HG03095 (cell line): ENCODE measurements around the gene RAD51AP2.
"Not testable (repeated sequence)": the region's sequence is repeated elsewhere in the genome, so short reads cannot be mapped to it uniquely, and the experiment has no call there.

Source experiments
- ATAC-seq: cut with Tn5 transposase; IDR thresholded peaks from one replicate; pipeline ENCODE4 v1.9.1; 2021; ENCODE audit warnings: moderate library complexity; ENCODE audit not compliant: unreplicated experiment

The RAD51AP2 gene

GRCh38 chr2:17538022-17538843, 20.0 kb upstream of the RAD51AP2 start:
- peak; percentile 18 for ATAC-seq

- no peak for ATAC-seq
These were observed 18.2 kb upstream of the RAD51AP2 start for GRCh38 chr2:17536416-17536815.

GRCh38 chr2:17533546-17533945, 15.3 kb upstream of the RAD51AP2 start:
- ATAC-seq = no peak

GRCh38 chr2:17529771-17530170, 11.5 kb upstream of the RAD51AP2 start:
- no peak for ATAC-seq

- ATAC-seq = no peak
These were observed 4.1 kb upstream of the RAD51AP2 start for GRCh38 chr2:17522303-17522702.

GRCh38 chr2:17521621-17522020, 3.4 kb upstream of the RAD51AP2 start:
- ATAC-seq = no peak

- peak; percentile 36 for ATAC-seq
These were observed 2.5 kb upstream of the RAD51AP2 start for GRCh38 chr2:17520761-17521160.

- ATAC-seq = no peak
These were observed 1.2 kb upstream of the RAD51AP2 start for GRCh38 chr2:17519486-17519885.

- ATAC-seq = peak; percentile 25
These were observed 594 bp downstream of the RAD51AP2 start for GRCh38 chr2:17517481-17518211.

- peak; percentile 31 for ATAC-seq
These were observed 2.6 kb downstream of the RAD51AP2 start for GRCh38 chr2:17515652-17516051.

- no peak for ATAC-seq
These were observed 11.3 kb downstream of the RAD51AP2 start for GRCh38 chr2:17506736-17507616.

- no peak for ATAC-seq
These were observed 20.5 kb downstream of the RAD51AP2 start for GRCh38 chr2:17497718-17498117.

GRCh38 chr2:17495590-17495989, 22.6 kb downstream of the RAD51AP2 start:
- ATAC-seq = no peak

GRCh38 chr2:17490165-17490564, 28.1 kb downstream of the RAD51AP2 start:
- ATAC-seq = not testable (repeated sequence)

GRCh38 chr2:17488610-17489009, 29.6 kb downstream of the RAD51AP2 start:
- not testable (repeated sequence) for ATAC-seq

- no peak for ATAC-seq
These were observed 34.7 kb downstream of the RAD51AP2 start for GRCh38 chr2:17483496-17483895.

- ATAC-seq = no peak
These were observed 35.6 kb downstream of the RAD51AP2 start for GRCh38 chr2:17482651-17483050.

- no peak for ATAC-seq
These were observed 38.4 kb downstream of the RAD51AP2 start for GRCh38 chr2:17479875-17480274.

- ATAC-seq = no peak
These were observed 41.4 kb downstream of the RAD51AP2 start for GRCh38 chr2:17476830-17477229.

- ATAC-seq = no peak
These were observed 42.2 kb downstream of the RAD51AP2 start for GRCh38 chr2:17476064-17476463.

GRCh38 chr2:17475286-17475685, 43.0 kb downstream of the RAD51AP2 start:
- ATAC-seq = no peak
